Activated B cell treated with CpG ODN at 0.5 μM for 24 hours (primary cell): ENCODE results near the gene TMC4. TPM values are rescaled to one million over a fixed set of nuclear protein-coding genes. Genes with fewer than 3 reads are reported as not detected.
"Not testable (repeated sequence)": the region's sequence is repeated elsewhere in the genome, so short reads cannot be mapped to it uniquely, and the experiment has no call there.

Experiments used
- ATAC-seq: fragments of 200-7000 bp; cut with Tn5 transposase; one replicate; pipeline ENCODE4 v1.10.0; 2021; ENCODE audit warnings: low read depth, mild to moderate bottlenecking, moderate library complexity
- CTCF ChIA-PET: fragments of 350-600 bp; sonication (Branson Sonifier 250); formaldehyde crosslinking; loops from one replicate; lab custom pipeline; 2021; ENCODE audit warnings: antibody characterized with exemption; lab: Charles Lee
- POLR2A ChIA-PET: fragments of 350-600 bp; sonication (Branson Sonifier 250); formaldehyde crosslinking; loops from one replicate; lab custom pipeline; 2021; ENCODE audit warnings: antibody characterized with exemption; lab: Charles Lee
- DNase-seq: peaks from one replicate; pipeline ENCODE4 v3.0.0; 2022
- H3K27ac Mint-ChIP-seq: one replicate; pipeline ENCODE4 v1.8.0; 2020; ENCODE audit warnings: mixed read lengths
- H3K27me3 Mint-ChIP-seq: one replicate; pipeline ENCODE4 v1.8.0; 2021; ENCODE audit warnings: mixed read lengths
- H3K36me3 Mint-ChIP-seq: one replicate; pipeline ENCODE4 v1.8.0; 2021; ENCODE audit warnings: low read depth, mixed read lengths
- H3K4me1 Mint-ChIP-seq: one replicate; pipeline ENCODE4 v1.8.0; 2021; ENCODE audit warnings: mixed read lengths
- H3K4me3 Mint-ChIP-seq: one replicate; pipeline ENCODE4 v1.8.0; 2020; ENCODE audit warnings: mild to moderate bottlenecking, mixed read lengths
- H3K9me3 Mint-ChIP-seq: one replicate; pipeline ENCODE4 v1.8.0; 2020; ENCODE audit warnings: mixed read lengths
- intact Hi-C: fragments of 100-400 bp; cut with micrococcal nuclease; formaldehyde crosslinking; loops from one replicate; pipeline ENCODE4 v1.15.1; 2024
- total RNA-seq: library from RNA; stranded (reverse); gene quantifications from 2 replicates; pipeline ENCODE4 v1.2.3, GENCODE V29; 2022
- TF ChIP-seq, protein P1 (sequence below): fragments of 200-600 bp; IDR thresholded peaks from one replicate; pipeline ENCODE4 v1.8.0; 2022; ENCODE audit warnings: antibody characterized with exemption, mild to moderate bottlenecking

TMC4 gene
- total RNA-seq: not detected in 2 replicates

DNA sequence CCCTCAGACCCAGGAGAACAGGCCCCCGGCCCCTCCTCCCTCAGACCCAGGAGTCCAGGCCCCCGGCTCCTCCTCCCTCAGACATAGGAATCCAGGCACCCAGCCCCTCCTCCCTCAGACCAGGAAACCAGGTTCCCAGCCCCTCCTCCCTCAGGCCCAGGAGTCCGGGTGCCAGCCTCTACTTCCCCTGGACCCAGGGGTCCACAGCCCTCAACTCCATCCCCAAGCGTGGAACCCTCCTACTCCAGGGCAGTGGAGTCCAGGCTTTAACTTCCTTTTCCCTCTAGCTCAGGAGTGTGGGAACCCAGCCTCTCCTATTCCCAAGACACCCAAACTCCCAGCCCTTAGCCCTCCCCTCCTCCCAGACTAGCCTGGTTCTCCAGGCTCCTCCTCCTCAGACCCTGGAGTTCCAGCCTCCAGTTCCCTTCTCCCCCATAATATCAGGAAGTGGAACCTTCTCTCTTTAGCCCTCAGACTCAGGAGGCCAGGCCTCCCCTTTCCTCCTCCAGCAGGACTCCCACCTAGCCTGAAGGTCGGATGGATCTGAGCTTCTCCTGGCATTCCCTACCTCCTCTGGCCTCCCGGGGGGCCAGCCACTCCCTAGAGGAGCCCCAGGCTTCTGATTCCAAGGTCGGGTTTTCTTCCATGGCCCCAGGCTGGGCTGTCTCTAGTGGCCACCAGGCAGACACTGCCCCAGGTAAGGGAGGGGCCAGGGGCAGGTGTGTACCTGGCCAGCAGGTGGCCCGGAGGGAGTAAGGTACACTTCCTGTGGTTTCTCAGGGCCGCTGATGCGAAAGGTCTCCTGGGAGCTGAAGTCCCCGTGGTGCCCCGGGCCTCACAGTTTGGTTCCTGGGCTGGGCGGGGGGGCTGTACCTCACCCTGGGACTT, at the start of gene TMC4:
Gene TMC4 (minus strand): TSS at position 690 of the 888 bp plus-strand sequence. CDS start 43 bp downstream, at position 647.
- no peak within 1 kb of the TSS for H3K4me3 Mint-ChIP-seq
- TF ChIP-seq, protein P1, sequence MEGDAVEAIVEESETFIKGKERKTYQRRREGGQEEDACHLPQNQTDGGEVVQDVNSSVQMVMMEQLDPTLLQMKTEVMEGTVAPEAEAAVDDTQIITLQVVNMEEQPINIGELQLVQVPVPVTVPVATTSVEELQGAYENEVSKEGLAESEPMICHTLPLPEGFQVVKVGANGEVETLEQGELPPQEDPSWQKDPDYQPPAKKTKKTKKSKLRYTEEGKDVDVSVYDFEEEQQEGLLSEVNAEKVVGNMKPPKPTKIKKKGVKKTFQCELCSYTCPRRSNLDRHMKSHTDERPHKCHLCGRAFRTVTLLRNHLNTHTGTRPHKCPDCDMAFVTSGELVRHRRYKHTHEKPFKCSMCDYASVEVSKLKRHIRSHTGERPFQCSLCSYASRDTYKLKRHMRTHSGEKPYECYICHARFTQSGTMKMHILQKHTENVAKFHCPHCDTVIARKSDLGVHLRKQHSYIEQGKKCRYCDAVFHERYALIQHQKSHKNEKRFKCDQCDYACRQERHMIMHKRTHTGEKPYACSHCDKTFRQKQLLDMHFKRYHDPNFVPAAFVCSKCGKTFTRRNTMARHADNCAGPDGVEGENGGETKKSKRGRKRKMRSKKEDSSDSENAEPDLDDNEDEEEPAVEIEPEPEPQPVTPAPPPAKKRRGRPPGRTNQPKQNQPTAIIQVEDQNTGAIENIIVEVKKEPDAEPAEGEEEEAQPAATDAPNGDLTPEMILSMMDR: no peak
- intact Hi-C loops: no loop called here
- peaks cover 19% of the 10 kb centered on the region for H3K4me1 Mint-ChIP-seq
- CTCF ChIA-PET: interaction anchor here (0.9 to 1.4 kb wide), 4 partner anchors 14 to 155 kb away, joined by 3 to 5 read pairs (median 4); partner anchors contain the start of gene MBOAT7
- DNase-seq (no peak), ATAC-seq (peak; percentile 65)
- POLR2A ChIA-PET: interaction anchor here (0.6 to 1.0 kb wide), 3 partner anchors 17 to 34 kb away, joined by 3 to 4 read pairs (median 3); partner anchors contain the start of genes MBOAT7 and RPS9
- H3K9me3 Mint-ChIP-seq: no peaks in the 10 kb centered on the region
- peaks cover 4% of the 10 kb centered on the region for H3K27me3 Mint-ChIP-seq
- H3K36me3 Mint-ChIP-seq: peaks cover 3% of the 10 kb centered on the region
- no peak within 1 kb of the TSS for H3K27ac Mint-ChIP-seq

- ATAC-seq, CTCF ChIA-PET, H3K4me3 Mint-ChIP-seq, H3K9me3 Mint-ChIP-seq, POLR2A ChIA-PET, DNase-seq, H3K4me1 Mint-ChIP-seq, H3K27ac Mint-ChIP-seq, intact Hi-C loops, H3K36me3 Mint-ChIP-seq: not testable (repeated sequence)
- H3K27me3 Mint-ChIP-seq: peaks cover 12% of the 10 kb centered on the region
Observed at GRCh38 chr19:54221947-54222346, 49.0 kb upstream of the TMC4 start.

DNA sequence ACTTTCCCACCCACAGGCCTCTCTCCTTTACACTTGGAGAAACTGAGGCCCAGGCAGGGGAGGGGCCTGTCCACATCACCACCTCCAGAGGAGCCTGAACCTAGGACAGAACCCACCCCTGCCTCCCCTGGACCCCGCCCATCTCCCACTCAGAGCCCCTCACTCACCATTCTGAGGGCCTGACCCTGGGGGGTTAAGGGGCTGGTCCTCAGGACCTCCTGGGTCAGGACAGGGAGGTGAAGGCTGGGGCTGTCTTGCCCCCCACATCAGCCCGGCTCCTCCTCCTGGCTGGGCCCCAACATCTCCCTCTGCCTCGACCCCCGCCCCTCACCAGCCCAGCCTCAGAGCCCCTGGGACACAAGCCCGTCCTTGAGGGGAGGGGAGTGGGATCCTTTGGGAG, 46.7 kb upstream of the TMC4 start:
- Mint-ChIP-seq H3K27me3 (peaks cover 12% of the 10 kb centered on the region), H3K36me3 (peaks cover 12% of the 10 kb centered on the region)
- H3K27ac Mint-ChIP-seq, POLR2A ChIA-PET, H3K4me3 Mint-ChIP-seq, H3K9me3 Mint-ChIP-seq, H3K4me1 Mint-ChIP-seq, CTCF ChIA-PET, DNase-seq, ATAC-seq: not testable (repeated sequence)
- intact Hi-C loops: loop anchor here (5.0 kb wide), 1 partner anchor 448 kb away; no protein-coding TSS in a partner anchor

GRCh38 chr19:54218960-54219661, 46.2 kb upstream of the TMC4 start:
- DNase-seq (no peak), ATAC-seq (no peak)
- no peak overlapping the region for H3K27ac Mint-ChIP-seq
- H3K27me3 Mint-ChIP-seq: peaks cover 12% of the 10 kb centered on the region
- TF ChIP-seq, protein P1: no peak
- CTCF ChIA-PET: no interaction called here
- no peak overlapping the region for H3K4me3 Mint-ChIP-seq
- peaks cover 12% of the 10 kb centered on the region for H3K36me3 Mint-ChIP-seq
- peaks cover 2% of the 10 kb centered on the region for H3K4me1 Mint-ChIP-seq
- POLR2A ChIA-PET: no interaction called here
- intact Hi-C loops: loop anchor here (5.0 kb wide), 1 partner anchor 448 kb away; no protein-coding TSS in a partner anchor
- H3K9me3 Mint-ChIP-seq: no peaks in the 10 kb centered on the region

DNA sequence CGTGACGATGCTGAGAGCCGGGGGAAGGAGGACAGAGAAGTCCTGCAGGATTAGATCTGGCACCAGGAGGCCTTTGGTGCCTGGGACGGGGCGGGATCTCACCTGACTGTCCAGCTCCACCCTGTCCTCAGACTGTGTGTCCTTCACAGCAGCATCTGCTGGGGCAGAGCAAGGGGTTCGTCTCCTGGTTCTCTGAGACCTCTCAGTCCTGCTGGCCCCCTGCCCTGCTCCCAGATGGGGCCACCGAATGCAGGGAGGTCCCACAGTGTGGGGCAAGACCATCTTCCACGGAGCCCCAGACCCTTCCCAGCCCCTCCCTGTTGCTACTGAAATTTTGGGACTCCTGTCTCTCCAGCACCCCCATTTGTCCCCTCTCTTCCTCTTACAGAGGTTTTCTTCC, 45.3 kb upstream of the TMC4 start:
- CTCF ChIA-PET: no interaction called here
- H3K4me3 Mint-ChIP-seq: no peak overlapping the region
- H3K4me1 Mint-ChIP-seq: peaks cover 2% of the 10 kb centered on the region
- TF ChIP-seq, protein P1: no peak
- no peak overlapping the region for H3K27ac Mint-ChIP-seq
- POLR2A ChIA-PET: no interaction called here
- intact Hi-C loops: loop anchor here (5.0 kb wide), 1 partner anchor 449 kb away; no protein-coding TSS in a partner anchor
- no peaks in the 10 kb centered on the region for H3K9me3 Mint-ChIP-seq
- no peak for ATAC-seq
- peaks cover 12% of the 10 kb centered on the region for H3K36me3 Mint-ChIP-seq
- H3K27me3 Mint-ChIP-seq: peaks cover 4% of the 10 kb centered on the region
- no peak for DNase-seq

GRCh38 chr19:54217517-54218247, 44.7 kb upstream of the TMC4 start:
- H3K4me1 Mint-ChIP-seq, POLR2A ChIA-PET: not testable (repeated sequence)

More at GRCh38 chr19:54217517-54218247, 44.7 kb upstream of the TMC4 start:
- H3K9me3 Mint-ChIP-seq, DNase-seq, H3K4me3 Mint-ChIP-seq, H3K27me3 Mint-ChIP-seq, H3K27ac Mint-ChIP-seq, ATAC-seq, CTCF ChIA-PET: not testable (repeated sequence)
- peaks cover 12% of the 10 kb centered on the region for H3K36me3 Mint-ChIP-seq
- intact Hi-C loops: loop anchor here (5.0 kb wide), 1 partner anchor 450 kb away; no protein-coding TSS in a partner anchor
